GM06990 (cell line): ENCODE results near the gene PALLD.

ENCODE experiments used
- DNase-seq: peaks from one replicate; pipeline ENCODE4 v3.0.0-alpha.2; 2011; ENCODE audit not compliant: insufficient read length; ENCODE audit errors: extremely low read depth
- H3K27me3 ChIP-seq: replicated peaks from 2 replicates; pipeline ENCODE4 v1.6.0; 2011; ENCODE audit warnings: low read length; ENCODE audit not compliant: control insufficient read depth, insufficient read depth
- H3K36me3 ChIP-seq: 2 replicates; pipeline ENCODE4 v1.5.1; 2011; ENCODE audit warnings: low read length; ENCODE audit not compliant: control insufficient read depth, insufficient read depth
- H3K4me3 ChIP-seq: replicated peaks from 2 replicates; pipeline ENCODE4 v1.5.1; 2011; ENCODE audit warnings: low read depth, mild to moderate bottlenecking, control low read depth, low read length
- TF ChIP-seq, protein P1 (sequence below): IDR thresholded peaks from 2 replicates; pipeline ENCODE4 v1.5.1; 2011; ENCODE audit warnings: low read length, control low read depth, mild to moderate bottlenecking, inconsistent platforms; ENCODE audit not compliant: insufficient read depth, poor library complexity, severe bottlenecking

The PALLD gene

GRCh38 chr4:168787801-168788595 lies 291.1 kb downstream of the PALLD start:
- no peak for DNase-seq
- Histone ChIP-seq H3K36me3 (no peaks in the 10 kb centered on the region), H3K27me3 (no peaks in the 10 kb centered on the region), H3K4me3 (no peak overlapping the region)
- TF ChIP-seq, protein P1, sequence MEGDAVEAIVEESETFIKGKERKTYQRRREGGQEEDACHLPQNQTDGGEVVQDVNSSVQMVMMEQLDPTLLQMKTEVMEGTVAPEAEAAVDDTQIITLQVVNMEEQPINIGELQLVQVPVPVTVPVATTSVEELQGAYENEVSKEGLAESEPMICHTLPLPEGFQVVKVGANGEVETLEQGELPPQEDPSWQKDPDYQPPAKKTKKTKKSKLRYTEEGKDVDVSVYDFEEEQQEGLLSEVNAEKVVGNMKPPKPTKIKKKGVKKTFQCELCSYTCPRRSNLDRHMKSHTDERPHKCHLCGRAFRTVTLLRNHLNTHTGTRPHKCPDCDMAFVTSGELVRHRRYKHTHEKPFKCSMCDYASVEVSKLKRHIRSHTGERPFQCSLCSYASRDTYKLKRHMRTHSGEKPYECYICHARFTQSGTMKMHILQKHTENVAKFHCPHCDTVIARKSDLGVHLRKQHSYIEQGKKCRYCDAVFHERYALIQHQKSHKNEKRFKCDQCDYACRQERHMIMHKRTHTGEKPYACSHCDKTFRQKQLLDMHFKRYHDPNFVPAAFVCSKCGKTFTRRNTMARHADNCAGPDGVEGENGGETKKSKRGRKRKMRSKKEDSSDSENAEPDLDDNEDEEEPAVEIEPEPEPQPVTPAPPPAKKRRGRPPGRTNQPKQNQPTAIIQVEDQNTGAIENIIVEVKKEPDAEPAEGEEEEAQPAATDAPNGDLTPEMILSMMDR, result no peak

DNA sequence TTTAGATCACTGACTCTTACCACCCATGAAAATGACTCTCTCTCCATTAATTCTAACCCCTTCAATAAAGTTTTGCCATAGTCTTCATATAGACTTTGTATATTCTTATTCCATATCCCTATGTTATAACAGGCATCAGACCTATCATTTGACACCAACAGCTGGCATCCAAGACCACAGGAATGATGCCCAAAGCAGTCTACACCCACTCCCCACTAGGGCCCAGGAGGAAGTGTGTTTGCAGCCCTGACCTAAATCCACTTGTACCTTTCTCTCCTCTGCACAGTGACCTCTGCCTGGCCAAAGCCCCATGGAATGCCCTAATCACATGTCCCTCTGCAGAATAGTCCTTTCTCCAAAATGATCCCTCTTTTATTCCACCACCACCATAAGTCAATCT lies 294.0 kb downstream of the PALLD start:
- TF ChIP-seq, protein P1, result no peak
- no peak for DNase-seq
- no peak overlapping the region for H3K4me3 ChIP-seq

DNA sequence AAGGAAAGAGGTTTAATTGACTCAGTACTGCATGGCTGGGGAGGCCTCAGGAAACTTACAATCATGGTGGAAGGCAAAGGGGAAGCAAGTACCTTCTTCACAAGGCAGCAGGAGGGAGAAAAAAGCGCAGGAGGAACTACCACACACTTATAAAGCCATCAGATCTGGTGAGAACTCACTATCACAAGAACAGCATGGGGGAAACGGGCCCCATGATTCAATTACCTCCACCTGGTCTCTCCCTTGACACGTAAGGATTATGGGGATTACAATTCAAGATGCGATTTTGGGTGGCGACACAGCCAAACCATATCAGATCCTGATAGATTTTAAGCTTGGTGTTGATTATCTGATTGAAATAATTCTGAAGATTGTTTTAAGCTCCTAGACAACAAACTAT lies 294.5 kb downstream of the PALLD start:
- no peaks in the 10 kb centered on the region for H3K27me3 ChIP-seq
- no peaks in the 10 kb centered on the region for H3K36me3 ChIP-seq
- TF ChIP-seq, protein P1, result no peak
- H3K4me3 ChIP-seq, result no peak overlapping the region
- no peak for DNase-seq

More for the DNA sequence above, 294.0 kb downstream of the PALLD start:
- Histone ChIP-seq H3K36me3 (no peaks in the 10 kb centered on the region), H3K27me3 (no peaks in the 10 kb centered on the region)

GRCh38 chr4:168793542-168793941 lies 296.7 kb downstream of the PALLD start:
- Histone ChIP-seq H3K4me3 (no peak overlapping the region), H3K27me3 (no peaks in the 10 kb centered on the region), H3K36me3 (no peaks in the 10 kb centered on the region)
- no peak for DNase-seq
- TF ChIP-seq, protein P1, result no peak

- no peaks in the 10 kb centered on the region for H3K36me3 ChIP-seq
- TF ChIP-seq, protein P1, result no peak
- H3K27me3 ChIP-seq, result no peaks in the 10 kb centered on the region
- DNase-seq, result no peak
- no peak overlapping the region for H3K4me3 ChIP-seq
Observed at GRCh38 chr4:168794092-168794707, 297.3 kb downstream of the PALLD start.

GRCh38 chr4:168794881-168795280 lies 298.0 kb downstream of the PALLD start:
- no peak for DNase-seq
- H3K27me3 ChIP-seq, result no peaks in the 10 kb centered on the region
- TF ChIP-seq, protein P1, result no peak
- H3K36me3 ChIP-seq, result no peaks in the 10 kb centered on the region
- no peak overlapping the region for H3K4me3 ChIP-seq
